ENCODE data around the gene COBLL1.

COBLL1 gene

DNA sequence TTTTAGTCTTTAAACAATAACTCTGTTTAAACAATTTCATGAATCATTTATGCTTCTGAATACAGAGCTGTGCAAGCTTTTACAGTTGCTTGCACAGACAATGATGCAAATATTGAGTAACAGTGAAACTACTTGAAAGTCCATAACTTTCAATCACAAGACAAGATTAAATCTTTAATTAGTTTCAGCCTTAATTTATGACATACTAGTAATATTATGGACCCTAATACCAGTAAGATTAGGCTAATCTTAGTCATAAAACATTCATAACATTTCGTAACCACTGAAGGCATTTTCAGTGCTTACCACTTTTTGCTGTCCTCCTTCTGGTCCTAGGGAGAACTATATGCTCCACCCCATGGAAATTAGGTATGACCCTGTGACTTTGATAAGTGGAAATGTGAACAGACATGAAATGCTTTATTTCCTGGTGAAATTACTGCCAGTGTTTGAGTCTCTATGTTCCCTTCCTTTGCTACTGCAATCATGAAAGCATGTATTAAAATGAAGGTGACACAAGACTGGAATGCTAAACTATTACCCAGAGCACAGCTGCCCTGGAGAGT lies 1.8 kb upstream of the COBLL1 start:
- Histone ChIP-seq H3K36me3 (ENCODE audit: insufficient read depth, low read length) (no peaks in the 10 kb centered on the region), H3K9ac (ENCODE audit: insufficient read length) (no peak overlapping the region), H3K27ac (no peak overlapping the region), H3K9me3 (ENCODE audit: low read depth, low read length) (no peaks in the 10 kb centered on the region), H3K4me3 (no peak overlapping the region)
- no peak for DNase-seq (ENCODE audit: low read depth, low spot score)
- no peak for TF ChIP-seq EZH2 (IDR thresholded peaks at IDR 0.05)
- TF ChIP-seq FOXP2 (optimal IDR thresholded peaks at IDR 0.05; ENCODE audit: control extremely low read depth, extremely low read length, insufficient read depth) = no peak
- no peak for TF ChIP-seq POLR2AphosphoS5 (IDR thresholded peaks at IDR 0.05; ENCODE audit: borderline replicate concordance, low read depth, low read length)

GRCh38 chr2:164842624-164842966 lies 972 bp upstream of the COBLL1 start:
- Histone ChIP-seq H3K36me3 (ENCODE audit: insufficient read depth, low read length) (no peaks in the 10 kb centered on the region), H3K27ac (no peak overlapping the region), H3K9ac (ENCODE audit: insufficient read length) (no peak overlapping the region), H3K4me3 (peak overlapping the region; percentile 93), H3K9me3 (ENCODE audit: low read depth, low read length) (no peaks in the 10 kb centered on the region)
- TF ChIP-seq POLR2AphosphoS5 (IDR thresholded peaks at IDR 0.05; ENCODE audit: borderline replicate concordance, low read depth, low read length) = no peak
- no peak for TF ChIP-seq FOXP2 (optimal IDR thresholded peaks at IDR 0.05; ENCODE audit: control extremely low read depth, extremely low read length, insufficient read depth)
- TF ChIP-seq EZH2 (IDR thresholded peaks at IDR 0.05) = no peak
- no peak for DNase-seq (ENCODE audit: low read depth, low spot score)

DNA sequence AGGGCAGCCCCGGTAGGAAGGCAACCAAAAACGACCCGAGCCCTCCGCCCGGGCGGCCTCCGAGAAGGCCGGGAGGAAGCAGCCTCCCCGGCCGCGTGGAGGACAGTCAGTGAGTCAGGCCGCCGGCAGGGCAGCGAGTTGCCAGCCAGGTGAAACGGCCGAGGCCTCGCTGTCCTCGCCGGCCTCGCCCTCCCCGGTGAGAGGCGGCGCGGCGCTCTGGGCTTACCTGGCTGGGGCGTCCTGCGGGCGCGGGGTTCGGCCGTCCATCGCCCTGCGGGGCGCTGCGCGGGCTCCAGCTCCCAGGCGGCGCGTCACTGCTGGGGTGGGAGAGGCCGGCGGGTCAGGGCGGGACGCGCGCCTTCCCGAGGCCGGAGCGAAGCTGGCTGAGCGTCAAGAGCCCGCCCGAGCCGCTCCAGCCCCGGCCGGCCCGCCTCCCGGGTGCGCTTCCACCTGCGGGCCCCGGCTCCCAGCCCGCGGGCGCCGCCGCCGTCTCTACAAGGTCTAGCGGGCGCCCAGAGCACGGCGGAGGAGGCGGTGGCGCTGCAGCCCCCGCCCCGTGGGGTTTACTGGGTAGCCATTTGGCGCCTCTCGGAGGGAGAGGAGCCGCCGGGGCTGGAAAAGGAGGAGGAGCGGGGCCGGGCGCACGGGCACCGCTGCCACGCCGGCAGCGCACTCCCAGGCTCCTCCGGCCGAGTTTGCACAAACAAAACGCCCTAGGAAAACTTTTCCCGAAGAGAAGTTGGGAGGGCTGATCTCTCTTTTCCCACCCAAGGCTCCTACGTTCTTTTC lies 499 bp downstream of the COBLL1 start:
- Histone ChIP-seq H3K27ac (no peak overlapping the region; the same call in 1 of the 2 replicates), H3K36me3 (ENCODE audit: insufficient read depth, low read length) (no peaks in the 10 kb centered on the region), H3K9me3 (ENCODE audit: low read depth, low read length) (no peaks in the 10 kb centered on the region), H3K9ac (ENCODE audit: insufficient read length) (peak overlapping the region; percentile 84), H3K4me3 (peak overlapping the region; percentile 93)
- TF ChIP-seq EZH2 (IDR thresholded peaks at IDR 0.05) = no peak
- no peak; the same call in 1 of the 2 replicates for TF ChIP-seq POLR2AphosphoS5 (IDR thresholded peaks at IDR 0.05; ENCODE audit: borderline replicate concordance, low read depth, low read length)
- no peak for TF ChIP-seq FOXP2 (optimal IDR thresholded peaks at IDR 0.05; ENCODE audit: control extremely low read depth, extremely low read length, insufficient read depth)
- DNase-seq (ENCODE audit: low read depth, low spot score) = no peak

GRCh38 chr2:164840458-164840929 lies 1.1 kb downstream of the COBLL1 start:
- Histone ChIP-seq H3K27ac (no peak overlapping the region), H3K9ac (ENCODE audit: insufficient read length) (no peak overlapping the region), H3K36me3 (ENCODE audit: insufficient read depth, low read length) (no peaks in the 10 kb centered on the region), H3K4me3 (peak overlapping the region; percentile 93), H3K9me3 (ENCODE audit: low read depth, low read length) (no peaks in the 10 kb centered on the region)
- DNase-seq (ENCODE audit: low read depth, low spot score) = no peak
- TF ChIP-seq FOXP2 (optimal IDR thresholded peaks at IDR 0.05; ENCODE audit: control extremely low read depth, extremely low read length, insufficient read depth) (no peak), EZH2 (IDR thresholded peaks at IDR 0.05) (no peak), POLR2AphosphoS5 (IDR thresholded peaks at IDR 0.05; ENCODE audit: borderline replicate concordance, low read depth, low read length) (no peak)

- no peaks in the 10 kb centered on the region for H3K36me3 ChIP-seq (ENCODE audit: insufficient read depth, low read length)
- H3K4me3 ChIP-seq = peak overlapping the region; percentile 93
- no peak for DNase-seq (ENCODE audit: low read depth, low spot score)
- H3K9ac ChIP-seq (ENCODE audit: insufficient read length) = no peak overlapping the region
- no peak overlapping the region for H3K27ac ChIP-seq
- TF ChIP-seq POLR2AphosphoS5 (IDR thresholded peaks at IDR 0.05; ENCODE audit: borderline replicate concordance, low read depth, low read length) (no peak), EZH2 (IDR thresholded peaks at IDR 0.05) (no peak), FOXP2 (optimal IDR thresholded peaks at IDR 0.05; ENCODE audit: control extremely low read depth, extremely low read length, insufficient read depth) (no peak)
- no peaks in the 10 kb centered on the region for H3K9me3 ChIP-seq (ENCODE audit: low read depth, low read length)
Observed at GRCh38 chr2:164839914-164840457, 1.6 kb downstream of the COBLL1 start.

- no peak overlapping the region for H3K27ac ChIP-seq
- DNase-seq (ENCODE audit: low read depth, low spot score) = no peak
- TF ChIP-seq FOXP2 (optimal IDR thresholded peaks at IDR 0.05; ENCODE audit: control extremely low read depth, extremely low read length, insufficient read depth) (no peak), POLR2AphosphoS5 (IDR thresholded peaks at IDR 0.05; ENCODE audit: borderline replicate concordance, low read depth, low read length) (no peak), EZH2 (IDR thresholded peaks at IDR 0.05) (no peak)
Observed at GRCh38 chr2:164837807-164838206, 3.8 kb downstream of the COBLL1 start.

GRCh38 chr2:164836907-164837306 lies 4.7 kb downstream of the COBLL1 start:
- H3K36me3 ChIP-seq (ENCODE audit: insufficient read depth, low read length) = no peaks in the 10 kb centered on the region
- no peak overlapping the region for H3K9ac ChIP-seq (ENCODE audit: insufficient read length)
- no peak for DNase-seq (ENCODE audit: low read depth, low spot score)
- no peak overlapping the region for H3K4me3 ChIP-seq
- H3K9me3 ChIP-seq (ENCODE audit: low read depth, low read length) = no peaks in the 10 kb centered on the region
- 0 out of 2 replicates have a peak overlapping the region, but pooled peaks have one; percentile 2 for H3K27ac ChIP-seq
- no peak for TF ChIP-seq FOXP2 (optimal IDR thresholded peaks at IDR 0.05; ENCODE audit: control extremely low read depth, extremely low read length, insufficient read depth)

More at GRCh38 chr2:164837807-164838206, 3.8 kb downstream of the COBLL1 start:
- Histone ChIP-seq H3K36me3 (ENCODE audit: insufficient read depth, low read length) (no peaks in the 10 kb centered on the region), H3K4me3 (no peak overlapping the region), H3K9me3 (ENCODE audit: low read depth, low read length) (no peaks in the 10 kb centered on the region), H3K9ac (ENCODE audit: insufficient read length) (no peak overlapping the region)

DNA sequence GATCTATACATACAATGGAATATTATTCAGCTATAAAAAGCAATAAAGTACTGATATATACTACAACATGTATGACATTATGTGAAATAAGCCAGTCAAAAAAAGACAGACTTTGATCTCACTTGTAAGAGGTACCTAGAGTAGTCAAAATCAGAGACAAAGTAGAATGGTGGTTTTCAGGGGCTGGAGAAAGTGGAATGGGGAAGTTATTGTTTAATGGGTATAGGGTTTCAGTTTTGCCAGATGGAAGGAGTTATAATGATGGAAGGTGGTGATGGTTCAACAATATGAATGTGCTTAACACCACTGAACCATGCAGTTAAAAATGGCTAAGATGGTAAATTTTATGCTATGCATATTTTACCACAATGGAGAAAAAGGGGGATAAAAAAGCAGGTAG lies 6.3 kb downstream of the COBLL1 start:
- H3K9ac ChIP-seq (ENCODE audit: insufficient read length) = no peak overlapping the region
- TF ChIP-seq POLR2AphosphoS5 (IDR thresholded peaks at IDR 0.05; ENCODE audit: borderline replicate concordance, low read depth, low read length) (no peak), EZH2 (IDR thresholded peaks at IDR 0.05) (no peak), FOXP2 (optimal IDR thresholded peaks at IDR 0.05; ENCODE audit: control extremely low read depth, extremely low read length, insufficient read depth) (no peak)
- no peaks in the 10 kb centered on the region for H3K36me3 ChIP-seq (ENCODE audit: insufficient read depth, low read length)
- no peak for DNase-seq (ENCODE audit: low read depth, low spot score)
- H3K9me3 ChIP-seq (ENCODE audit: low read depth, low read length) = no peaks in the 10 kb centered on the region
- no peak overlapping the region for H3K27ac ChIP-seq
- H3K4me3 ChIP-seq = no peak overlapping the region
